ENCODE measurements around the gene UBA7. TPM values are rescaled to one million over a fixed set of nuclear protein-coding genes. Genes with fewer than 3 reads are reported as not detected.

Gene UBA7
- total and polyA plus RNA-seq, 2 donors from 2014 or later, result 29.8 to 102 TPM

DNA sequence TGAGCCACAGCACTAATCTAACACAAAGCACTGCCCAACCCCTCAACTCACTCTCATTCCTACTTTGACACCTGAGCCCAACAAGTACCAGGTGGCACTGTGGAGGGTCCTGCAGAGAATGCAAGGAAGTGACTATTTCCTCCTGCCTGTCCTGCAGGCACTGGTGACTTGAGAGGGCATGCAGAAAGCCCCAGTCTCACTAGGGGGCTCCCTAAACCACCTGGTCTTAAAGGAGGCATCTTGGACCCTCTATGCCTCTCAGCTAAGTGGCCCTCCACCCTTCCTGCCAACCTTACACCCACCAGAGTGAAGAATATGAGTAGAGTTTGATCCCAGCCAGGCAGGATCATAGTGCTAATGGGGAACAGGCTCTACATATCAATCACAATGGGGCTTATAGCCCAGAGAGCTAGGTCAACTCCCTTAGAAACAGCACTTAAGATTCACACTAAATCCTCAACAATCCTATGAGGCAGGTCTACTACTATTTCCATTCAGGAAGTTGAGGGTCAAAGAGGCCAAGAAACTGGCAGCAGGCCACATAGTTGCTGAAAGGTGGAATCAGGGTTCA is 27.5 kb upstream of the UBA7 start:
- Histone ChIP-seq H3K27me3 (ENCODE audit: control insufficient read depth, insufficient read depth, low read length) (no peaks in the 10 kb centered on the region), H3K9ac (ENCODE audit: low read length in 3 of 3) (no peak overlapping the region), H3K4me3 (ENCODE audit: low read length in 3 of 3) (no peak overlapping the region), H3K36me3 (ENCODE audit: control insufficient read depth in 2 of 3, insufficient read depth in 3 of 3, low read length in 3 of 3) (no peaks in the 10 kb centered on the region), H3K27ac (ENCODE audit: low read depth in 2 of 2, low read length in 2 of 2) (no peak overlapping the region), H3K9me3 (ENCODE audit: control insufficient read depth in 2 of 3, insufficient read depth in 1 of 3, low read length in 3 of 3) (no peaks in the 10 kb centered on the region), H3K4me1 (ENCODE audit: control insufficient read depth in 2 of 3, insufficient read depth in 2 of 3, low read depth in 1 of 3, low read length in 3 of 3) (peaks cover 0 to 25% (median 4%) of the 10 kb centered on the region in 3 donors)
- TF ChIP-seq, protein P1, sequence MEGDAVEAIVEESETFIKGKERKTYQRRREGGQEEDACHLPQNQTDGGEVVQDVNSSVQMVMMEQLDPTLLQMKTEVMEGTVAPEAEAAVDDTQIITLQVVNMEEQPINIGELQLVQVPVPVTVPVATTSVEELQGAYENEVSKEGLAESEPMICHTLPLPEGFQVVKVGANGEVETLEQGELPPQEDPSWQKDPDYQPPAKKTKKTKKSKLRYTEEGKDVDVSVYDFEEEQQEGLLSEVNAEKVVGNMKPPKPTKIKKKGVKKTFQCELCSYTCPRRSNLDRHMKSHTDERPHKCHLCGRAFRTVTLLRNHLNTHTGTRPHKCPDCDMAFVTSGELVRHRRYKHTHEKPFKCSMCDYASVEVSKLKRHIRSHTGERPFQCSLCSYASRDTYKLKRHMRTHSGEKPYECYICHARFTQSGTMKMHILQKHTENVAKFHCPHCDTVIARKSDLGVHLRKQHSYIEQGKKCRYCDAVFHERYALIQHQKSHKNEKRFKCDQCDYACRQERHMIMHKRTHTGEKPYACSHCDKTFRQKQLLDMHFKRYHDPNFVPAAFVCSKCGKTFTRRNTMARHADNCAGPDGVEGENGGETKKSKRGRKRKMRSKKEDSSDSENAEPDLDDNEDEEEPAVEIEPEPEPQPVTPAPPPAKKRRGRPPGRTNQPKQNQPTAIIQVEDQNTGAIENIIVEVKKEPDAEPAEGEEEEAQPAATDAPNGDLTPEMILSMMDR (IDR thresholded peaks at IDR 0.05; ENCODE audit: borderline replicate concordance, extremely low read depth, insufficient read depth), result no peak
- intact Hi-C loops (cut with DNase I), result no loop called here
- FAIRE-seq, result no peak
- peak in 3 of 5 donors; percentile 14 to 29 (median 15) for DNase-seq

DNA sequence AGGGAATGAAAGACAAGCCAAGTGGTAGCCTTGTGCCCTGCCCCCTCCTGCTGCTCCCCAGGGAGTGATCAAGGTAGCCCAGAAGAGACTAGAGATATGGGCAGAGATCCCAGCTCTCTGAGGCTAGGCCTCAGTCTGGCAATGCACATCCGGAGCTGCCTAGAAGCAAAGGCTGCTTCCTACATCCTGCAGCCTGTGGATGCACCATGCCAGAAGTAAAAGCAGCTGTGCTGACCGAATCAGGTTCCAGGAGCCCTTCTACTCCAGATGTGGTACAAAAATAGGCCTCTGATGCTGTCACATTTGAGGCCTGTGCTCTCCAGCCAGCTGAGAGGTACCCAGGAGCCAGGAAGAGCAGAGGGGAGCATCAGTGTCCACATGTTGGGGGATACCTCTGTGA is 26.6 kb upstream of the UBA7 start:
- Histone ChIP-seq H3K4me1 (ENCODE audit: control insufficient read depth in 2 of 3, insufficient read depth in 2 of 3, low read depth in 1 of 3, low read length in 3 of 3) (peaks cover 0 to 23% (median 4%) of the 10 kb centered on the region in 3 donors), H3K27ac (ENCODE audit: low read depth in 2 of 2, low read length in 2 of 2) (peak overlapping the region in 1 of 2 donors; percentile 16), H3K9ac (ENCODE audit: low read length in 3 of 3) (no peak overlapping the region), H3K36me3 (ENCODE audit: control insufficient read depth in 2 of 3, insufficient read depth in 3 of 3, low read length in 3 of 3) (no peaks in the 10 kb centered on the region), H3K4me3 (ENCODE audit: low read length in 3 of 3) (no peak overlapping the region), H3K27me3 (ENCODE audit: control insufficient read depth, insufficient read depth, low read length) (no peaks in the 10 kb centered on the region), H3K9me3 (ENCODE audit: control insufficient read depth in 2 of 3, insufficient read depth in 1 of 3, low read length in 3 of 3) (no peaks in the 10 kb centered on the region)
- FAIRE-seq (no peak), DNase-seq (peak in 1 of 5 donors; percentile 14)
- intact Hi-C loops (cut with DNase I), result no loop called here
- TF ChIP-seq, protein P1 (IDR thresholded peaks at IDR 0.05; ENCODE audit: borderline replicate concordance, extremely low read depth, insufficient read depth), result no peak

DNA sequence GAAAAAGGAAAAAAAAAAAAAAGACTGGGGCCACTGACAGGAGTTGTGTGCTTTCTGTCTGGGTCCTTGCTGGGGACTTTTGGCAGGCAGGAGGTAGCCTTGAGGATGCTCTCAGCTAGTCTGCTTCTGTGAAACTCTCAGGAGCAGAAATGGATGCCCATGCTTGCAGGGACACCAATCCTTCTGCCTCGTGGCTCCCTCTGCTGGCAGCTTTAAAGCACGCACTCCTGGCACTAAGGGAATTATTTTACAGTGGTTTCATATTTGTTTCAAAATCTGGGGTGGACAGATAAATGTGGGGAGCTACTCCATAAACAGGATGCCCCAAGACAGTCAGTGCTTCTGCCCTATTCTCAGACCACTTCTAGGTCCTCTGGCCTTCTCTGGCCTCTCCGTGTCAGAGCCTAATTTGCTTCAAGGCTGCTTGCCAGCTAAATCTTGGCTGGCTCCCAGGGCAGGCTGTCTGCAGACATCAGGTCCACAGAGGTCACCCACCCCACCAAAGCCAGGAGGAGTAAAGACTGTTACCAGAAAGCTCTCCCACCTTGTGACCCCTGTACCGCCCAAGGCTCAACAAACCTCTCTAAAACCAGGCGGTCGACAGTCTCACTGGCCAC is 25.5 kb upstream of the UBA7 start:
- no peak overlapping the region for H3K27ac ChIP-seq (ENCODE audit: low read depth in 2 of 2, low read length in 2 of 2)
- intact Hi-C loops (cut with DNase I), result no loop called here
- DNase-seq, result peak; percentile 71 to 92 (median 79)
- peaks cover 0 to 22% (median 4%) of the 10 kb centered on the region in 3 donors for H3K4me1 ChIP-seq (ENCODE audit: control insufficient read depth in 2 of 3, insufficient read depth in 2 of 3, low read depth in 1 of 3, low read length in 3 of 3)
- H3K9me3 ChIP-seq (ENCODE audit: control insufficient read depth in 2 of 3, insufficient read depth in 1 of 3, low read length in 3 of 3), result no peaks in the 10 kb centered on the region
- H3K36me3 ChIP-seq (ENCODE audit: control insufficient read depth in 2 of 3, insufficient read depth in 3 of 3, low read length in 3 of 3), result no peaks in the 10 kb centered on the region
- no peak for FAIRE-seq
- no peak overlapping the region for H3K9ac ChIP-seq (ENCODE audit: low read length in 3 of 3)
- TF ChIP-seq, protein P1 (IDR thresholded peaks at IDR 0.05; ENCODE audit: borderline replicate concordance, extremely low read depth, insufficient read depth), result peak; percentile 90
- peak overlapping the region in 1 of 3 donors; percentile 11 for H3K4me3 ChIP-seq (ENCODE audit: low read length in 3 of 3)
- H3K27me3 ChIP-seq (ENCODE audit: control insufficient read depth, insufficient read depth, low read length), result no peaks in the 10 kb centered on the region
